H9 (cell line): ENCODE measurements around the gene NAP1L1. TPM values are rescaled to one million over a fixed set of nuclear protein-coding genes. Genes with fewer than 3 reads are reported as not detected.

ENCODE experiments used
- DNase-seq: peaks from one replicate; pipeline ENCODE4 v3.0.0-alpha.2; 2017
- H2AFZ ChIP-seq: one replicate; pipeline ENCODE4 v1.6.1; 2013; ENCODE audit warnings: mild to moderate bottlenecking, low read length, control low read depth, moderate library complexity
- H2AK5ac ChIP-seq: 2 replicates; pipeline ENCODE4 v1.6.1; 2013; ENCODE audit warnings: low read length, control low read depth, mixed read lengths; ENCODE audit not compliant: insufficient read length
- H2BK120ac ChIP-seq: one replicate; pipeline ENCODE4 v1.6.1; 2013; ENCODE audit warnings: low read depth, mild to moderate bottlenecking, low read length, control low read depth, inconsistent platforms; ENCODE audit not compliant: poor library complexity, severe bottlenecking
- H2BK12ac ChIP-seq: 2 replicates; pipeline ENCODE4 v1.6.1; 2013; ENCODE audit warnings: low read length, control low read depth, mixed read lengths, low read depth; ENCODE audit not compliant: insufficient read length
- H2BK15ac ChIP-seq: 2 replicates; pipeline ENCODE4 v1.6.1; 2013; ENCODE audit warnings: low read depth, low read length, control low read depth
- H2BK20ac ChIP-seq: one replicate; pipeline ENCODE4 v1.6.1; 2013; ENCODE audit warnings: low read depth, mild to moderate bottlenecking, low read length, control low read depth, inconsistent platforms; ENCODE audit not compliant: poor library complexity, severe bottlenecking
- H2BK5ac ChIP-seq: 2 replicates; pipeline ENCODE4 v1.6.1; 2013; ENCODE audit warnings: low read length, control low read depth, mixed read lengths; ENCODE audit not compliant: insufficient read length
- H3K14ac ChIP-seq: 2 replicates; pipeline ENCODE4 v1.6.1; 2013; ENCODE audit warnings: low read length, control low read depth; ENCODE audit not compliant: insufficient read depth
- H3K18ac ChIP-seq: 2 replicates; pipeline ENCODE4 v1.6.1; 2013; ENCODE audit warnings: low read depth, mild to moderate bottlenecking, mixed read lengths, low read length, control low read depth; ENCODE audit not compliant: insufficient read length
- H3K23ac ChIP-seq: 2 replicates; pipeline ENCODE4 v1.6.1; 2013; ENCODE audit warnings: low read length, control low read depth, mixed read lengths, low read depth; ENCODE audit not compliant: insufficient read length
- H3K23me2 ChIP-seq: 2 replicates; pipeline ENCODE4 v1.6.1; 2013; ENCODE audit warnings: low read depth, mild to moderate bottlenecking, mixed read lengths, low read length, control low read depth; ENCODE audit not compliant: insufficient read length, poor library complexity, severe bottlenecking
- H3K27ac ChIP-seq: 2 replicates; pipeline ENCODE4 v1.5.1; 2013; ENCODE audit warnings: low read length, control low read depth, mixed read lengths, low read depth; ENCODE audit not compliant: insufficient read length
- H3K27me3 ChIP-seq: 2 replicates; pipeline ENCODE4 v1.6.1; 2013; ENCODE audit warnings: low read length, control low read depth, inconsistent platforms; ENCODE audit not compliant: insufficient read depth
- H3K4ac ChIP-seq: 2 replicates; pipeline ENCODE4 v1.6.1; 2013; ENCODE audit warnings: low read depth, mild to moderate bottlenecking, control low read depth, inconsistent platforms, low read length, moderate library complexity
- H3K4me1 ChIP-seq: 2 replicates; pipeline ENCODE4 v1.6.1; 2013; ENCODE audit warnings: low read length, control low read depth, inconsistent platforms; ENCODE audit not compliant: insufficient read depth
- H3K4me2 ChIP-seq: 2 replicates; pipeline ENCODE4 v1.6.1; 2013; ENCODE audit warnings: low read length, control low read depth, mixed read lengths; ENCODE audit not compliant: insufficient read length, insufficient read depth
- H3K56ac ChIP-seq: 2 replicates; pipeline ENCODE4 v1.6.1; 2013; ENCODE audit warnings: low read depth, mild to moderate bottlenecking, mixed read lengths, low read length, control low read depth; ENCODE audit not compliant: insufficient read length
- H3K79me1 ChIP-seq: 2 replicates; pipeline ENCODE4 v1.6.1; 2013; ENCODE audit warnings: low read depth, mild to moderate bottlenecking, moderate library complexity, low read length, control low read depth, inconsistent platforms; ENCODE audit not compliant: insufficient read depth, poor library complexity, severe bottlenecking
- H3K79me2 ChIP-seq: 2 replicates; pipeline ENCODE4 v1.6.1; 2013; ENCODE audit warnings: low read length, control low read depth, inconsistent platforms; ENCODE audit not compliant: insufficient read depth
- H3K9ac ChIP-seq: 2 replicates; pipeline ENCODE4 v1.6.1; 2013; ENCODE audit warnings: low read length, control low read depth, mixed read lengths; ENCODE audit not compliant: insufficient read length; ENCODE audit errors: extremely low read depth
- H3K9me3 ChIP-seq: one replicate; pipeline ENCODE4 v1.6.1; 2013; ENCODE audit warnings: low read depth, low read length, inconsistent platforms; ENCODE audit not compliant: control insufficient read depth
- H3T11ph ChIP-seq: one replicate; pipeline ENCODE4 v1.6.1; 2013; ENCODE audit warnings: mild to moderate bottlenecking, low read length, control low read depth, inconsistent platforms
- H4K20me1 ChIP-seq: one replicate; pipeline ENCODE4 v1.6.1; 2013; ENCODE audit not compliant: control insufficient read depth, insufficient read length, insufficient read depth
- H4K5ac ChIP-seq: 2 replicates; pipeline ENCODE4 v1.6.1; 2013; ENCODE audit warnings: low read depth, mild to moderate bottlenecking, mixed read lengths, low read length, control low read depth; ENCODE audit not compliant: insufficient read length
- H4K8ac ChIP-seq: replicated peaks from 2 replicates; pipeline ENCODE4 v1.6.1; 2013; ENCODE audit warnings: low read length, control low read depth, mixed read lengths, low read depth; ENCODE audit not compliant: insufficient read length
- H4K91ac ChIP-seq: 2 replicates; pipeline ENCODE4 v1.6.1; 2013; ENCODE audit warnings: low read depth, mild to moderate bottlenecking, moderate library complexity, mixed read lengths, low read length, control low read depth; ENCODE audit not compliant: insufficient read length
- H3K27ac Mint-ChIP-seq, 3 experiments: 2 replicates in 2 of 3; 3 replicates in 1 of 3; pipeline ENCODE4 v1.8.0; 2020 to 2021; ENCODE audit warnings: mixed read lengths in 3 of 3, mild to moderate bottlenecking in 1 of 3, moderate library complexity in 1 of 3
- H3K27me3 Mint-ChIP-seq: 2 replicates; pipeline ENCODE4 v1.8.0; 2021; ENCODE audit warnings: low read depth, mild to moderate bottlenecking, moderate library complexity, mixed read lengths
- H3K36me3 Mint-ChIP-seq, 3 experiments: 2 replicates in 2 of 3; 3 replicates in 1 of 3; pipeline ENCODE4 v1.8.0; 2020 to 2021; ENCODE audit warnings: low read depth in 3 of 3, mixed read lengths in 3 of 3; ENCODE audit not compliant: insufficient read depth in 1 of 3
- H3K4me1 Mint-ChIP-seq, 2 experiments: 2 replicates each; pipeline ENCODE4 v1.8.0; 2020; ENCODE audit warnings: mixed read lengths in 2 of 2
- H3K4me3 Mint-ChIP-seq, 2 experiments: 2 replicates in 1 of 2; 3 replicates in 1 of 2; pipeline ENCODE4 v1.8.0; 2020 to 2021; ENCODE audit warnings: mild to moderate bottlenecking in 2 of 2, mixed read lengths in 2 of 2, moderate library complexity in 1 of 2
- H3K9me3 Mint-ChIP-seq, 2 experiments: 2 replicates in 1 of 2; 3 replicates in 1 of 2; pipeline ENCODE4 v1.8.0; 2020; ENCODE audit warnings: mild to moderate bottlenecking in 2 of 2, mixed read lengths in 2 of 2, moderate library complexity in 1 of 2
- CTCF ChIP-seq: fragments of 200-600 bp; sonication (generic); conservative IDR thresholded peaks from 3 replicates; pipeline ENCODE4 v1.8.0; 2021; ENCODE audit warnings: antibody characterized with exemption, mild to moderate bottlenecking
- WGBS: extraction: QIAGEN DNeasy Blood & Tissue Kit; methylation state at CpG from one replicate; pipeline ENCODE4 v1.1.7; 2013; ENCODE audit warnings: missing lambda C conversion rate, low lambda C conversion rate, mixed read lengths; ENCODE audit not compliant: insufficient read length; ENCODE audit errors: extremely low coverage; 5-methylcytosine and 5-hydroxymethylcytosine counted together
- total RNA-seq: library from RNA; stranded (reverse); gene quantifications from 2 replicates; pipeline ENCODE4 v1.2.1, GENCODE V29; 2021

NAP1L1 gene
- total RNA-seq, 1 experiment from 2014 or later: 1,012 TPM

- no peak overlapping the region for H3K14ac ChIP-seq
- H4K91ac ChIP-seq: no peak overlapping the region
- no peak overlapping the region for H2BK120ac ChIP-seq
- H3K27me3 Mint-ChIP-seq: peaks cover 3% of the 10 kb centered on the region
- no peak for TF ChIP-seq CTCF
- peak overlapping the region in 2 of 3 experiments; percentile 19 to 69; a peak in 4 of 7 replicates for H3K27ac Mint-ChIP-seq
- H3K4me2 ChIP-seq: no peak overlapping the region
- peaks cover 9% of the 10 kb centered on the region for H3K23me2 ChIP-seq
- no CpG with 5 or more reads among the region's 3 CpGs for WGBS
- no peak overlapping the region for H2BK5ac ChIP-seq
- H2BK15ac ChIP-seq: no peak overlapping the region
- H3K27me3 ChIP-seq: no peaks in the 10 kb centered on the region
- no peak overlapping the region for H2BK20ac ChIP-seq
- no peaks in the 10 kb centered on the region for H3K9me3 ChIP-seq
- H4K20me1 ChIP-seq: no peaks in the 10 kb centered on the region
- H2AFZ ChIP-seq: no peak overlapping the region
- no peak overlapping the region for H3K27ac ChIP-seq
- no peak overlapping the region for H3K18ac ChIP-seq
- no peak overlapping the region for H3T11ph ChIP-seq
- H3K4me1 Mint-ChIP-seq: peaks cover 40 to 47% of the 10 kb centered on the region in 2 experiments
- no peak overlapping the region for H4K8ac ChIP-seq
- H3K4me3 Mint-ChIP-seq: no peak overlapping the region
- DNase-seq: no peak
- H3K23ac ChIP-seq: no peak overlapping the region
- no peak overlapping the region for H4K5ac ChIP-seq
- no peak overlapping the region for H2AK5ac ChIP-seq
- H3K4me1 ChIP-seq: peaks cover 8% of the 10 kb centered on the region; the same call in 1 of the 2 replicates
- H3K9ac ChIP-seq: no peak overlapping the region
- peaks cover 0 to 11% (median 4%) of the 10 kb centered on the region in 3 experiments; a peak in 4 of 7 replicates for H3K36me3 Mint-ChIP-seq
- H3K79me2 ChIP-seq: peaks cover 7% of the 10 kb centered on the region; the same call in 1 of the 2 replicates
- H3K79me1 ChIP-seq: no peaks in the 10 kb centered on the region
- H3K4ac ChIP-seq: no peak overlapping the region
- H2BK12ac ChIP-seq: no peak overlapping the region
- no peaks in the 10 kb centered on the region; a peak in 1 of 5 replicates for H3K9me3 Mint-ChIP-seq
- no peak overlapping the region for H3K56ac ChIP-seq
Measured at GRCh38 chr12:76035045-76035444, 49.4 kb downstream of the NAP1L1 start.
